ENCODE measurements around the gene GTSF1L. TPM values are rescaled to one million over a fixed set of nuclear protein-coding genes. Genes with fewer than 3 reads are reported as not detected.
"Not testable (repeated sequence)": the region's sequence is repeated elsewhere in the genome, so short reads cannot be mapped to it uniquely, and the experiment has no call there.

GTSF1L gene
- total and polyA plus RNA-seq, 9 of the 15 experiments (the other 6 are each of a cell fraction or from before 2014, with no cell fraction given) = not detected

- no peaks in the 10 kb centered on the region for H3K9me1 ChIP-seq (ENCODE audit: control insufficient read depth, insufficient read depth, low read length)
- peaks cover 9 to 31% of the 10 kb centered on the region in 2 experiments; a peak in 4 of 5 replicates for H3K27me3 ChIP-seq (ENCODE audit: control insufficient read depth in 2 of 2, insufficient read depth in 2 of 2, low read length in 2 of 2)
- in situ Hi-C loops (cut with MboI) (no loop called here), intact Hi-C loops (cut with micrococcal nuclease) (no loop called here)
- H3K4me2 ChIP-seq (ENCODE audit: insufficient read depth, low read length) = no peak overlapping the region
- H3K4me3 ChIP-seq = no peak overlapping the region
- CTCF ChIA-PET (ENCODE audit: low intra/inter-chr PET ratio) = no interaction called here
- DNase-seq (ENCODE audit: extremely low read depth in 1 of 4, low spot score in 3 of 4) (no peak), FAIRE-seq (no peak), ATAC-seq (no peak)
- H3K79me2 ChIP-seq (ENCODE audit: control insufficient read depth, insufficient read depth, low read length) = no peaks in the 10 kb centered on the region
- 0% methylated on average over 15 of the region's 15 CpGs for WGBS (ENCODE audit: insufficient coverage, low coverage, missing lambda C conversion rate)
- H2AFZ ChIP-seq (ENCODE audit: low read depth, low read length) = no peak overlapping the region
- no peaks in the 10 kb centered on the region for H4K20me1 ChIP-seq (replicated peaks; ENCODE audit: control insufficient read depth, insufficient read depth, low read length)
- no peak overlapping the region for H3K27ac ChIP-seq (ENCODE audit: extremely low read depth, low read depth, low read length)
- no peak overlapping the region for H3K9ac ChIP-seq (ENCODE audit: insufficient read depth in 1 of 2, low read depth in 2 of 2, low read length in 2 of 2)
- POLR2A ChIA-PET = no interaction called here
- peak; percentile 21; the same call in 1 of the 2 replicates for TF ChIP-seq RFX1 (IDR thresholded peaks at IDR 0.05)
- TF ChIP-seq ZHX1 (conservative IDR thresholded peaks at IDR 0.05; ENCODE audit: low read length) = no peak
- TF ChIP-seq MBD1 (CRISPR knock-in tag; IDR thresholded peaks at IDR 0.05) = no peak
- H3K9me3 ChIP-seq (replicated peaks; ENCODE audit: control insufficient read depth, insufficient read depth, low read depth, low read length) = no peaks in the 10 kb centered on the region
- H3K4me1 ChIP-seq (replicated peaks in 1 of 2; ENCODE audit: control insufficient read depth in 2 of 2, insufficient read depth in 2 of 2, low read length in 2 of 2) = no peaks in the 10 kb centered on the region
- H3K36me3 ChIP-seq (ENCODE audit: control insufficient read depth, insufficient read depth, low read length) = no peaks in the 10 kb centered on the region
- BruUV-seq (replicated peaks) = no TSS peak
These were observed 34.9 kb upstream of the GTSF1L start for GRCh38 chr20:43761386-43762340.

DNA sequence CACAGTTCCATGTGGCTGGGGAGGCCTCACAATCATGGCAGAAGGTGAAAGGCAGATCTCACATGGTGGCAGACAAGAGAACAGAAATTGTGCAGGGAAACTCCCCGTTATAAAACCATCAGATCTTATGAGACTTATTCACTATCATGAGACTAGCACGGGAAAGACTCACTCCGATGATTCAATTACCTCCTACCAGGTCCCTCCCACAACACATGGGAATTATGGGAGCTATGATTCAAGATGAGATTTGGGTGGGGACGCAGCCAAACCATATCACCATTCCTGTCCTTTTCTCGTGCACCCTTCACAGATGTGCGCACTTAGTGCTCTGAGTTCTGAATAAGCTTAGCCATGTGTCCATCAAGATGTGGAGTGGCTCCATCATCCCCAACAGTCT lies 31.1 kb upstream of the GTSF1L start:
- POLR2A ChIA-PET; H3K9me1 ChIP-seq (ENCODE audit: control insufficient read depth, insufficient read depth, low read length); H3K36me3 ChIP-seq (ENCODE audit: control insufficient read depth, insufficient read depth, low read length); CTCF ChIA-PET (ENCODE audit: low intra/inter-chr PET ratio); DNase-seq (ENCODE audit: extremely low read depth in 1 of 4, low spot score in 3 of 4); in situ Hi-C loops (cut with MboI); H3K9me3 ChIP-seq (replicated peaks; ENCODE audit: control insufficient read depth, insufficient read depth, low read depth, low read length); intact Hi-C loops (cut with micrococcal nuclease); H3K4me2 ChIP-seq (ENCODE audit: insufficient read depth, low read length); ATAC-seq; H2AFZ ChIP-seq (ENCODE audit: low read depth, low read length); H3K4me3 ChIP-seq; BruUV-seq (replicated peaks); H3K4me1 ChIP-seq (replicated peaks in 1 of 2; ENCODE audit: control insufficient read depth in 2 of 2, insufficient read depth in 2 of 2, low read length in 2 of 2); FAIRE-seq; H3K27ac ChIP-seq (ENCODE audit: extremely low read depth, low read depth, low read length); H3K9ac ChIP-seq (ENCODE audit: insufficient read depth in 1 of 2, low read depth in 2 of 2, low read length in 2 of 2); H4K20me1 ChIP-seq (replicated peaks; ENCODE audit: control insufficient read depth, insufficient read depth, low read length); H3K79me2 ChIP-seq (ENCODE audit: control insufficient read depth, insufficient read depth, low read length): not testable (repeated sequence)
- H3K27me3 ChIP-seq (ENCODE audit: control insufficient read depth in 2 of 2, insufficient read depth in 2 of 2, low read length in 2 of 2) = peaks cover 13 to 38% of the 10 kb centered on the region in 2 experiments; a peak in 4 of 5 replicates
- 0% methylated on average over 6 of the region's 6 CpGs for WGBS (ENCODE audit: insufficient coverage, low coverage, missing lambda C conversion rate)
